Fibroblast of lung (primary cell): ENCODE measurements around the gene EMILIN3. TPM values are rescaled to one million over a fixed set of nuclear protein-coding genes. Genes with fewer than 3 reads are reported as not detected.

Experiments
- DNase-seq, 2 donors: peaks; one replicate each; pipeline versions ENCODE4 v3.0.0 to v3.0.0-alpha.2; 2010; ENCODE audit warnings: low read depth in 2 of 2
- H2AFZ ChIP-seq: 2 replicates; pipeline ENCODE4 v1.5.1; 2012; ENCODE audit warnings: low read length, control low read depth, inconsistent platforms
- H3K27ac ChIP-seq: 2 replicates; pipeline ENCODE4 v1.5.1; 2011; ENCODE audit warnings: low read length, control low read depth; ENCODE audit not compliant: insufficient read depth
- H3K27me3 ChIP-seq: 2 replicates; pipeline ENCODE4 v1.5.1; 2011; ENCODE audit warnings: mild to moderate bottlenecking, low read length; ENCODE audit not compliant: control insufficient read depth, insufficient read depth
- H3K36me3 ChIP-seq: 2 replicates; pipeline ENCODE4 v1.5.1; 2011; ENCODE audit warnings: low read length; ENCODE audit not compliant: control insufficient read depth, insufficient read depth
- H3K4me1 ChIP-seq: 2 replicates; pipeline ENCODE4 v1.5.1; 2011; ENCODE audit warnings: low read length; ENCODE audit not compliant: control insufficient read depth, insufficient read depth; ENCODE audit errors: extremely low read depth
- H3K4me2 ChIP-seq: 2 replicates; pipeline ENCODE4 v1.5.1; 2011; ENCODE audit warnings: low read length, control low read depth; ENCODE audit not compliant: insufficient read depth; ENCODE audit errors: extremely low read depth
- H3K4me3 ChIP-seq, 4 experiments: fragments of 200-600 bp in 1 of 4; sonication (generic) in 1 of 4; replicated peaks in 1 of 4; 2 replicates each; pipeline ENCODE4 v1.5.1; 2011 to 2016; ENCODE audit warnings: low read length in 4 of 4, low read depth in 3 of 4, mild to moderate bottlenecking in 3 of 4, control low read depth in 2 of 4, inconsistent platforms in 1 of 4, mixed read lengths in 1 of 4; ENCODE audit not compliant: insufficient read depth in 1 of 4; ENCODE audit errors: control extremely low read depth in 1 of 4
- H3K79me2 ChIP-seq: 2 replicates; pipeline ENCODE4 v1.5.1; 2012; ENCODE audit warnings: mild to moderate bottlenecking, low read length, inconsistent platforms; ENCODE audit not compliant: control insufficient read depth, insufficient read depth
- H3K9ac ChIP-seq: 2 replicates; pipeline ENCODE4 v1.5.1; 2011; ENCODE audit warnings: mild to moderate bottlenecking, low read length, control low read depth; ENCODE audit not compliant: insufficient read depth
- H3K9me3 ChIP-seq: 2 replicates; pipeline ENCODE4 v1.5.1; 2012; ENCODE audit warnings: low read depth, low read length; ENCODE audit not compliant: control insufficient read depth, insufficient read depth
- H4K20me1 ChIP-seq: 2 replicates; pipeline ENCODE4 v1.5.1; 2011; ENCODE audit warnings: low read length; ENCODE audit not compliant: control insufficient read depth, insufficient read depth; ENCODE audit errors: extremely low read depth
- EZH2 ChIP-seq: IDR thresholded peaks from 2 replicates; pipeline ENCODE4 v1.5.1; 2012; ENCODE audit warnings: low read length, control low read depth, mild to moderate bottlenecking; ENCODE audit errors: missing control alignments
- polyA plus RNA-seq, 2 donors: library from polyadenylated mRNA; depleted of rRNA in 1 of 2; stranded (reverse) in 1 of 2; unstranded in 1 of 2; fragments of >200 nt; gene quantifications; 2 replicates each; pipeline ENCODE4 v1.2.1, GENCODE V29; 2011 to 2012; ENCODE audit warnings: missing spikeins in 1 of 2
- total RNA-seq: library from RNA; depleted of rRNA; stranded (reverse); fragments of >200 nt; gene quantifications from 2 replicates; pipeline ENCODE4 v1.2.1, GENCODE V29; 2014
- TF ChIP-seq, protein P1 (sequence below), 2 donors: IDR thresholded peaks in 1 of 2; conservative IDR thresholded peaks in 1 of 2; 1 replicate in 1 of 2; 2 replicates in 1 of 2; pipeline ENCODE4 v1.5.1; 2011 to 2012; ENCODE audit warnings: low read length in 2 of 2, control low read depth in 1 of 2, inconsistent platforms in 1 of 2, low read depth in 1 of 2, mild to moderate bottlenecking in 1 of 2

Gene EMILIN3
- total and polyA plus RNA-seq, 2 donors (not counting 1 experiment from before 2014, with no cell fraction given) = 0.05 to 0.17 TPM

DNA sequence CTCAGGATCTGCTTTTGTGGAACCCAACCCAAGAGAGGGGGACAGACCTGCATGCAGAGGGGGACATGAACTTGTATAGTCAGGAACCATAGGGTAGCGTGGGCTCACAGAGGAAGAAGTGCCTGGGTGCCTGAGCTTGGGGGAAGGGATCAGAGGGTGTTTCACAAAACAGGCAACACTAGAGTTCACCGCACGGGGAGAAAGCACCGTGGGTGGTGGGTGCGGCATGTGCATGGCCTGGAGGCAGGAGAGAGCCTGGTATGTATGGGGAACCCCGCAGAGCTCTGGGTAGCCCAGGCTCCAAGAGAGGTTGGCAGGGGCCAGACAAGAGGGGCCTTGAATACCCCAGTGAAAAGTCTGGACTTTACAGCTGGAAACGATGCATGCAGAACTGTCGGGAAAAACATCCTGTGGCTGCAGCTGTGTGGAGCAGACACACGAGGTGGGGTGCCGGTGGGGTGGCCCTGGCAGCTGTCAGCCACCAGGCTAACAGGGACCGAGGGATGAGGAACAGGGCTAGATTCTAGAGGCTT, 6.7 kb upstream of the EMILIN3 start:
- no peak for DNase-seq
- Histone ChIP-seq H3K9me3 (no peaks in the 10 kb centered on the region), H3K27ac (no peak overlapping the region), H3K36me3 (no peaks in the 10 kb centered on the region), H3K4me3 (no peak overlapping the region), H2AFZ (no peak overlapping the region), H3K4me2 (no peak overlapping the region), H4K20me1 (no peaks in the 10 kb centered on the region), H3K79me2 (no peaks in the 10 kb centered on the region), H3K27me3 (peaks cover 7% of the 10 kb centered on the region), H3K9ac (no peak overlapping the region), H3K4me1 (no peaks in the 10 kb centered on the region)
- TF ChIP-seq EZH2 = no peak
- TF ChIP-seq, protein P1, sequence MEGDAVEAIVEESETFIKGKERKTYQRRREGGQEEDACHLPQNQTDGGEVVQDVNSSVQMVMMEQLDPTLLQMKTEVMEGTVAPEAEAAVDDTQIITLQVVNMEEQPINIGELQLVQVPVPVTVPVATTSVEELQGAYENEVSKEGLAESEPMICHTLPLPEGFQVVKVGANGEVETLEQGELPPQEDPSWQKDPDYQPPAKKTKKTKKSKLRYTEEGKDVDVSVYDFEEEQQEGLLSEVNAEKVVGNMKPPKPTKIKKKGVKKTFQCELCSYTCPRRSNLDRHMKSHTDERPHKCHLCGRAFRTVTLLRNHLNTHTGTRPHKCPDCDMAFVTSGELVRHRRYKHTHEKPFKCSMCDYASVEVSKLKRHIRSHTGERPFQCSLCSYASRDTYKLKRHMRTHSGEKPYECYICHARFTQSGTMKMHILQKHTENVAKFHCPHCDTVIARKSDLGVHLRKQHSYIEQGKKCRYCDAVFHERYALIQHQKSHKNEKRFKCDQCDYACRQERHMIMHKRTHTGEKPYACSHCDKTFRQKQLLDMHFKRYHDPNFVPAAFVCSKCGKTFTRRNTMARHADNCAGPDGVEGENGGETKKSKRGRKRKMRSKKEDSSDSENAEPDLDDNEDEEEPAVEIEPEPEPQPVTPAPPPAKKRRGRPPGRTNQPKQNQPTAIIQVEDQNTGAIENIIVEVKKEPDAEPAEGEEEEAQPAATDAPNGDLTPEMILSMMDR (conservative IDR thresholded peaks at IDR 0.05 in 1 of 2, IDR thresholded peaks at IDR 0.05 in 1 of 2; ENCODE audit: low read depth in 1 of 2, low read length in 2 of 2) = no peak

DNA sequence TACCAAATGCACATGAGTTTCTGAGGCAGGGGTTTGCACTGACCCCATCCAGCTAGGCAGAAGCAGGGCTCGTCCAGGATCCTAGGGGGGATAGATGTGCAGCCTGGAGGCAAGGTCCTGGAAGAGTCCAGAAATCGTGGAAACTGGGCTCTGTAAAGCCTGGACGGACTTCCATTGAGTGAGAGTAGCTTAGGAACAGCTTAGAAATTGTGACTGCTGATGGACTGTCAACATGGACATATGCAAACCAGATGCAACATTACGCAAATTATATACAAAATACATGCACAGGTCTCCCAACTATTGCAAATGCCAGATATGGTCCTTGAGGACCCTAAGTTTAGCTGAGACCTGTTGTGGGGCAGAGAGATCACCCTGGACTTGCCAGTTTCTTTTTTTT, 4.8 kb upstream of the EMILIN3 start:
- TF ChIP-seq EZH2 = no peak
- TF ChIP-seq, protein P1 (conservative IDR thresholded peaks at IDR 0.05 in 1 of 2, IDR thresholded peaks at IDR 0.05 in 1 of 2; ENCODE audit: low read depth in 1 of 2, low read length in 2 of 2) = no peak
- Histone ChIP-seq H3K27me3 (peaks cover 17% of the 10 kb centered on the region), H2AFZ (no peak overlapping the region), H4K20me1 (no peaks in the 10 kb centered on the region), H3K9ac (no peak overlapping the region), H3K27ac (no peak overlapping the region), H3K4me2 (no peak overlapping the region), H3K79me2 (no peaks in the 10 kb centered on the region), H3K4me3 (no peak overlapping the region), H3K4me1 (no peaks in the 10 kb centered on the region), H3K36me3 (no peaks in the 10 kb centered on the region), H3K9me3 (no peaks in the 10 kb centered on the region)
- no peak for DNase-seq

DNA sequence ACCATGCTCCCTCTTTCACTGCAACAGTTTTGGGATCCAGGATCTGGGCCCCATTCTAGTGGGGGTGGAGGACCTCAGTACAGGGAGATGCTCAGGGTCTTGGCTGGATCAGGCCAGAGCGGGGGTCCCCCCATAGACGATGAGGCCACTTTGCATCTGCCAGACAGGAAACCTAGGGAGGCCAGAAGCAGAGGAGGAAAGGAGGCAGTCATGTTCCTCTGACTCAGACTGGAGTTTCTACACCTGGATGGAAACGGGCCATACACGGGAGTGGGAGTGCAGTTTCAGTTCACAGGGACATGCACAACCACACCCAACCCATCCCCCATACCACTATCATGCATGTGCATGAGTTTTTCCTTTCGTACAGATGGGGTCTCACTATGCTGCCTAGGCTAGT, 3.6 kb upstream of the EMILIN3 start:
- no peak overlapping the region for H3K27ac ChIP-seq
- H3K9ac ChIP-seq = no peak overlapping the region
- H3K4me2 ChIP-seq = no peak overlapping the region
- TF ChIP-seq EZH2 = no peak
- TF ChIP-seq, protein P1 (conservative IDR thresholded peaks at IDR 0.05 in 1 of 2, IDR thresholded peaks at IDR 0.05 in 1 of 2; ENCODE audit: low read depth in 1 of 2, low read length in 2 of 2) = no peak
- H3K4me1 ChIP-seq = no peaks in the 10 kb centered on the region
- no peaks in the 10 kb centered on the region for H3K79me2 ChIP-seq
- H4K20me1 ChIP-seq = no peaks in the 10 kb centered on the region
- no peaks in the 10 kb centered on the region for H3K36me3 ChIP-seq
- H2AFZ ChIP-seq = no peak overlapping the region
- no peak for DNase-seq
- H3K9me3 ChIP-seq = no peaks in the 10 kb centered on the region
- H3K27me3 ChIP-seq = peaks cover 24% of the 10 kb centered on the region
- no peak overlapping the region for H3K4me3 ChIP-seq
